Osteoblast (primary cell): ENCODE results near the gene KRT15. TPM values are rescaled to one million over a fixed set of nuclear protein-coding genes. Genes with fewer than 3 reads are reported as not detected.
A peak's percentile ranks its signal among the peaks of the same experiment; 100 is the strongest.

Experiments used
- DNase-seq: peaks from one replicate; pipeline ENCODE4 v3.0.0; 2011; ENCODE audit warnings: low spot score, mixed read lengths; ENCODE audit not compliant: insufficient read length; ENCODE audit errors: missing footprints
- H2AFZ ChIP-seq: 2 replicates; pipeline ENCODE4 v1.6.0; 2011; ENCODE audit warnings: mild to moderate bottlenecking, low read length
- H3K27ac ChIP-seq: 2 replicates; pipeline ENCODE4 v1.5.1; 2011; ENCODE audit warnings: mild to moderate bottlenecking, low read depth, low read length, moderate library complexity
- H3K27me3 ChIP-seq: 2 replicates; pipeline ENCODE4 v1.6.0; 2012; ENCODE audit warnings: mild to moderate bottlenecking, control low read depth, inconsistent platforms, low read length, moderate library complexity; ENCODE audit not compliant: insufficient read depth
- H3K36me3 ChIP-seq: 2 replicates; pipeline ENCODE4 v1.5.1; 2011; ENCODE audit warnings: mild to moderate bottlenecking, low read length, control low read depth, moderate library complexity; ENCODE audit not compliant: insufficient read depth
- H3K4me1 ChIP-seq: 2 replicates; pipeline ENCODE4 v1.5.1; 2011; ENCODE audit warnings: mild to moderate bottlenecking, low read length, control low read depth, moderate library complexity; ENCODE audit not compliant: insufficient read depth
- H3K4me2 ChIP-seq: 2 replicates; pipeline ENCODE4 v1.6.0; 2011; ENCODE audit warnings: mild to moderate bottlenecking, low read length; ENCODE audit not compliant: insufficient read depth
- H3K4me3 ChIP-seq: fragments of 200-600 bp; sonication (generic); 3 replicates; pipeline ENCODE4 v1.5.1; 2012; ENCODE audit warnings: mild to moderate bottlenecking, low read length, inconsistent platforms; ENCODE audit not compliant: insufficient read depth
- H3K79me2 ChIP-seq: 2 replicates; pipeline ENCODE4 v1.6.0; 2012; ENCODE audit warnings: mild to moderate bottlenecking, low read length, control low read depth, inconsistent platforms; ENCODE audit not compliant: insufficient read depth
- H3K9me3 ChIP-seq: 2 replicates; pipeline ENCODE4 v1.5.1; 2011; ENCODE audit warnings: low read depth, low read length, control low read depth
- H4K20me1 ChIP-seq: 2 replicates; pipeline ENCODE4 v1.6.0; 2012; ENCODE audit warnings: mild to moderate bottlenecking, low read length, control low read depth; ENCODE audit not compliant: insufficient read depth
- total RNA-seq: library from RNA; depleted of rRNA; stranded (reverse); fragments of >200 nt; gene quantifications from 2 replicates; pipeline ENCODE4 v1.2.3, GENCODE V29; 2012
- TF ChIP-seq, protein P1 (sequence below): IDR thresholded peaks from 2 replicates; pipeline ENCODE4 v1.5.1; 2011; ENCODE audit warnings: mild to moderate bottlenecking, low read depth, low read length, moderate library complexity; ENCODE audit errors: extremely low read depth

Gene KRT15
- total RNA-seq, 1 donor, result 0.72 TPM

DNA sequence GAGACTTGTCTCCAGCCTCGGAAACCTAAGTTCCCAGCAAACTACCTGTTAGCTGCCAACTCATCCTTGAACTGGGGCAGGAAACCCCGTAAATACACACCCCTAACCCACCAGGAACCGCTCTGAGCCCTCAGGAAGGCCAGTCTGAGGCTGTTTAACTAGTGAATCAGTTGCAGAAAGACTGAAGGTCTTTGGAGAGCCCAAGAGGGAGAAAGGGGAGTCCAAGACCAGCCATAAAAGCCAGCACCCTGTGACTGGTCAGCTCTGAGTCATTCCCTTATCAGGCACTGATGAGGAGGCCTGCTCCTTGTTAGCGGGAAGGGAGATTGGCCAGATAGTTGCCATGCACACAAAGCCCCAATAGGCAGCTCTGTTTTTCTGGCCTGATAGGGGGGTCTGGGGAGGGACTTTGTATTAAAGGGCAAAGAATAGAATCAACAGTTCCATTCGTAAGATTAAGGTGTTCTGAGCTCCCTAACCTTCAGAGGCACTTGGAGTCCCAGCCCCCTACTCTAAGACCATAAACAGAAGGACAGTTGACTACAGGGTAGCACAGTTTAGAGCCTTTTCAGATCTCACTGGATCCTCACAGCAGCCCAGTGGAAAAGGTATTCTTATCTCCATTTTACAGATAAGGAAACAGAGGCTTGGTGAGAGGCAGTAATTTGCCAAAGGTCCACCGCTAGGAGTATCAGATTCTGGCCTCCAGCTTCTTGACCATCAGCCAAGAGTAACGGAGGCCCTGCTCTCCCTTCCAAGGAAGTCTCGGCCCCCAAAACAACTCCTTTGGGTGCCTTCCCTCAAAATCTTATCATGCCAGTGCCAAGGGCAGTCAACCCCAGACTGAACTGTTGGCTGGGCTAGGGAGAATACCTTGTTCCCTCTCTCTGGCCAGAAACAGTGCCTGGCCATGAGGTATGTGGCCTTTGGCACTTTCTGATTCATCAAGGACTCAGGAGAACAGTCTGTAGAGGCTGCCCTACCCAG, 11.7 kb upstream of the KRT15 start:
- Histone ChIP-seq H3K79me2 (no peaks in the 10 kb centered on the region), H3K4me1 (peaks cover 33% of the 10 kb centered on the region), H3K9me3 (no peaks in the 10 kb centered on the region), H3K27ac (peak overlapping the region; percentile 82), H3K36me3 (no peaks in the 10 kb centered on the region), H3K4me2 (peak overlapping the region; percentile 37), H4K20me1 (no peaks in the 10 kb centered on the region), H3K27me3 (no peaks in the 10 kb centered on the region), H2AFZ (peak overlapping the region; percentile 17), H3K4me3 (peak overlapping the region; percentile 5)
- TF ChIP-seq, protein P1, sequence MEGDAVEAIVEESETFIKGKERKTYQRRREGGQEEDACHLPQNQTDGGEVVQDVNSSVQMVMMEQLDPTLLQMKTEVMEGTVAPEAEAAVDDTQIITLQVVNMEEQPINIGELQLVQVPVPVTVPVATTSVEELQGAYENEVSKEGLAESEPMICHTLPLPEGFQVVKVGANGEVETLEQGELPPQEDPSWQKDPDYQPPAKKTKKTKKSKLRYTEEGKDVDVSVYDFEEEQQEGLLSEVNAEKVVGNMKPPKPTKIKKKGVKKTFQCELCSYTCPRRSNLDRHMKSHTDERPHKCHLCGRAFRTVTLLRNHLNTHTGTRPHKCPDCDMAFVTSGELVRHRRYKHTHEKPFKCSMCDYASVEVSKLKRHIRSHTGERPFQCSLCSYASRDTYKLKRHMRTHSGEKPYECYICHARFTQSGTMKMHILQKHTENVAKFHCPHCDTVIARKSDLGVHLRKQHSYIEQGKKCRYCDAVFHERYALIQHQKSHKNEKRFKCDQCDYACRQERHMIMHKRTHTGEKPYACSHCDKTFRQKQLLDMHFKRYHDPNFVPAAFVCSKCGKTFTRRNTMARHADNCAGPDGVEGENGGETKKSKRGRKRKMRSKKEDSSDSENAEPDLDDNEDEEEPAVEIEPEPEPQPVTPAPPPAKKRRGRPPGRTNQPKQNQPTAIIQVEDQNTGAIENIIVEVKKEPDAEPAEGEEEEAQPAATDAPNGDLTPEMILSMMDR, result no peak
- peak; percentile 99 for DNase-seq

DNA sequence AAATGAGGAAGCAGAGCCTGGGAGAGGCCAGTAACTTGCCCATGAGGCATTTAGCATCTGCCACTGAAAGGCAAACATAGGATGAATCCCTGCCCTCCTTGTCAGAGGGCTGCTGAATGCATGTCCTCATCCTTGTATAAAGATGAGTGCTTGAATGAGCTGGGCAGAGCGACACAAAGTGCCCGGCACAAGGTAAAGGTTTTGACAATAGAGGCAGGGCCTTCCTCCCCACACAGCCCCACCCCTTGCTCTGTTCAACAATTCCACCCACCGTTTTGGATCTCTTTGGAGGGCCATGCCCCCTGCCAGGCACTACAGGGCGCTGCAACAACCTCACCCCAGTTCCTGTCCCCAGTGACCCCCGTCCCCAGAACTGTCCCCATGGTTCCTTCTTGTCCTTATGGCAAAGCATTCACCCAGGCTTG, 10.8 kb upstream of the KRT15 start:
- Histone ChIP-seq H3K27me3 (no peaks in the 10 kb centered on the region), H2AFZ (no peak overlapping the region), H3K36me3 (no peaks in the 10 kb centered on the region), H4K20me1 (no peaks in the 10 kb centered on the region), H3K79me2 (no peaks in the 10 kb centered on the region), H3K4me1 (peaks cover 33% of the 10 kb centered on the region), H3K4me3 (no peak overlapping the region), H3K27ac (peak overlapping the region; percentile 82), H3K4me2 (peak overlapping the region; percentile 37), H3K9me3 (no peaks in the 10 kb centered on the region)
- DNase-seq, result peak; percentile 62
- TF ChIP-seq, protein P1, result no peak

DNA sequence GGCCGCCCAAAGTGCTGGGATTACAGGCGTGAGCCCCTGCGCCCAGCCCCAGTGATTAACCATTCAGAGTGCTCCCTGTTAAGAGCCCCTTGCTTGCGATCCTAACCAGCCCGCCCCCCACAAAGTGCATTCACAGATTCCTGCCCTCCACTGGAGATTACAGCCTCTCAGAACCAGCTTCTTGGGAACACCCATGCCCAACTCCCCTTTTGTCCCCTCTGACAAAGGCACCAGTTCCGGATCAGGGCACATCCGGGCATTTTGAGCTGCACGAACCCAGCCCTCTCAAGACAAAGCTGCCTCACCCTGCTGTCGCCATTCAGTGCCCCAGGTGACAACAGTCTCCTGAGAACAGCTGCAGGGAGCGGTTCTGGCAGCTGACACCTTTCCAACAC, 10.3 kb upstream of the KRT15 start:
- Histone ChIP-seq H3K4me1 (peaks cover 33% of the 10 kb centered on the region), H2AFZ (no peak overlapping the region), H3K36me3 (no peaks in the 10 kb centered on the region), H3K9me3 (no peaks in the 10 kb centered on the region), H3K4me3 (no peak overlapping the region), H3K27ac (no peak overlapping the region), H3K79me2 (no peaks in the 10 kb centered on the region), H4K20me1 (no peaks in the 10 kb centered on the region), H3K4me2 (no peak overlapping the region), H3K27me3 (no peaks in the 10 kb centered on the region)
- DNase-seq, result peak; percentile 73
- TF ChIP-seq, protein P1, result no peak
